Activated CD8-positive, alpha-beta T cell treated with anti-CD3 and anti-CD28 coated beads for 36 hours (primary cell): ENCODE results near the gene TAOK2. TPM values are rescaled to one million over a fixed set of nuclear protein-coding genes. Genes with fewer than 3 reads are reported as not detected.

Source experiments
- ATAC-seq: fragments of 200-7000 bp; cut with Tn5 transposase; one replicate; pipeline ENCODE4 v1.10.0; 2021; ENCODE audit warnings: mild to moderate bottlenecking, moderate library complexity
- CTCF ChIA-PET: fragments of 350-600 bp; sonication (Branson Sonifier 250); formaldehyde crosslinking; loops from one replicate; lab custom pipeline; 2021; ENCODE audit warnings: antibody characterized with exemption; lab: Charles Lee
- POLR2A ChIA-PET: fragments of 350-600 bp; sonication (Branson Sonifier 250); formaldehyde crosslinking; loops from one replicate; lab custom pipeline; 2021; ENCODE audit warnings: antibody characterized with exemption; lab: Charles Lee
- DNase-seq: peaks from one replicate; pipeline ENCODE4 v3.0.0-alpha.2; 2020
- H3K27ac Mint-ChIP-seq: one replicate; pipeline ENCODE4 v1.8.0; 2021; ENCODE audit warnings: mild to moderate bottlenecking, mixed read lengths
- H3K27me3 Mint-ChIP-seq: one replicate; pipeline ENCODE4 v1.8.0; 2021; ENCODE audit warnings: mixed read lengths
- H3K36me3 Mint-ChIP-seq: one replicate; pipeline ENCODE4 v1.8.0; 2021; ENCODE audit warnings: low read depth, mixed read lengths
- H3K4me1 Mint-ChIP-seq: one replicate; pipeline ENCODE4 v1.8.0; 2021; ENCODE audit warnings: low read depth, mixed read lengths
- H3K4me3 Mint-ChIP-seq: one replicate; pipeline ENCODE4 v1.8.0; 2021; ENCODE audit warnings: mild to moderate bottlenecking, moderate library complexity, mixed read lengths
- H3K9me3 Mint-ChIP-seq: one replicate; pipeline ENCODE4 v1.8.0; 2021; ENCODE audit warnings: mixed read lengths
- intact Hi-C: fragments of 100-400 bp; cut with micrococcal nuclease; formaldehyde crosslinking; loops from one replicate; pipeline ENCODE4 v1.10.0; 2022
- total RNA-seq, 2 experiments: library from RNA; stranded (reverse); gene quantifications; one replicate each; pipeline ENCODE4 v1.2.3, GENCODE V29; 2021
- TF ChIP-seq, protein P1 (sequence below): fragments of 200-600 bp; IDR thresholded peaks from one replicate; pipeline ENCODE4 v1.8.0; 2022; ENCODE audit warnings: antibody characterized with exemption, mild to moderate bottlenecking

TAOK2 gene
- total RNA-seq, 2 experiments from 2014 or later: 25.0 to 25.9 TPM

DNA sequence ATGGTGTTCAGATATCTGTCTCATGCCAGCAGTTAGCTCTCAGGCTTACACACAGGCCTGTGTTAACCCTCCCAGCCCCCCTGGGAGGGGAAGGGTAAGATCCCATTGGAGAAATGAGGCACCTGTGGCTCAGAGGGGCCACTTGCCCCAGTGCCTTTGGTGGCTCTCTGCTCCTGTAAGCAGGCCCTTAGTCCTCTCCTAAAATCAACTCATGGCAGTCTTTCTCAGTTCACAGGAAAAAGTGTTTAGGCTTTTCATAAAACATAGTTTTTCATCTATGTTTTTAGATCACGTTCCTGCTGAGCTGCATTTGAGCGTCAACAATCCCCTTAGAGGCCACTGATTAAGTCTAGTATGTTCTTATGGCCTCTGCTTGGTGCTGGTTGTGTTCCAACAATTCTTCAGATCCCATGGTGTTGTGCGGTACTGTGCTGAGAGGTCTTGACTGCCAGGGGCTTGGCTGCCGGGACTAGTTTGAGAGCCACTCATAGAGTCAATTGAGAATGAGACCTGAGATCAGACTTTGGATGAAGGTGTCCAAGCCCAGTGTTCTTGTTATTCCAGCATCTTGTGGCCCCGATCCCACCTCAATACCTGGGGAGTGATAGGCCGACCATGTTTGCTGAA is 10.6 kb downstream of the TAOK2 start:
- Mint-ChIP-seq H3K4me1 (no peaks in the 10 kb centered on the region), H3K27me3 (no peaks in the 10 kb centered on the region), H3K9me3 (no peaks in the 10 kb centered on the region), H3K36me3 (peaks cover 41% of the 10 kb centered on the region), H3K27ac (no peak overlapping the region), H3K4me3 (no peak overlapping the region)
- intact Hi-C loops: no loop called here
- DNase-seq (no peak), ATAC-seq (no peak)
- ChIA-PET CTCF (no interaction called here), POLR2A (interaction anchor here (0.6 to 4.8 kb wide), 3 partner anchors 11 to 573 kb away, joined by 4 to 21 read pairs (median 4); partner anchors contain the start of genes HIRIP3, INO80E and TMEM219)
- TF ChIP-seq, protein P1, sequence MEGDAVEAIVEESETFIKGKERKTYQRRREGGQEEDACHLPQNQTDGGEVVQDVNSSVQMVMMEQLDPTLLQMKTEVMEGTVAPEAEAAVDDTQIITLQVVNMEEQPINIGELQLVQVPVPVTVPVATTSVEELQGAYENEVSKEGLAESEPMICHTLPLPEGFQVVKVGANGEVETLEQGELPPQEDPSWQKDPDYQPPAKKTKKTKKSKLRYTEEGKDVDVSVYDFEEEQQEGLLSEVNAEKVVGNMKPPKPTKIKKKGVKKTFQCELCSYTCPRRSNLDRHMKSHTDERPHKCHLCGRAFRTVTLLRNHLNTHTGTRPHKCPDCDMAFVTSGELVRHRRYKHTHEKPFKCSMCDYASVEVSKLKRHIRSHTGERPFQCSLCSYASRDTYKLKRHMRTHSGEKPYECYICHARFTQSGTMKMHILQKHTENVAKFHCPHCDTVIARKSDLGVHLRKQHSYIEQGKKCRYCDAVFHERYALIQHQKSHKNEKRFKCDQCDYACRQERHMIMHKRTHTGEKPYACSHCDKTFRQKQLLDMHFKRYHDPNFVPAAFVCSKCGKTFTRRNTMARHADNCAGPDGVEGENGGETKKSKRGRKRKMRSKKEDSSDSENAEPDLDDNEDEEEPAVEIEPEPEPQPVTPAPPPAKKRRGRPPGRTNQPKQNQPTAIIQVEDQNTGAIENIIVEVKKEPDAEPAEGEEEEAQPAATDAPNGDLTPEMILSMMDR: no peak

DNA sequence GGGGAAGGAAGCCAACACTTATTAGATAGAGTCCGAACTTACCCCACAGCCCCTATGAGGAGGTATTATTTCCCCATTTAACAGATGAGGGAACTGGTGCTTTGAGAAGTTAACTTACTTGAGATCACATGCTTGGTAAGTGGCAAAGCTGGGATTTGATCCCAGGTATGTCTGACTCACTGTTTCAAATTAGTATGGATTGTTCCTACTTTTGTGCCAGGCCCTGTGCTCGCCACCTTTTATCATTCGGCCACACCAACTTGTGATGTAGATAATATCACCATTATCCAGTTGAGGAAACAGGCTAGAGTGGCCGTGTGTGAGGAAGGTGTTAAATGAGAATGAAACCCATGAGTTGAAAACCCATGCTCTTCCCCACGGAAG is 11.1 kb downstream of the TAOK2 start:
- TF ChIP-seq, protein P1: no peak
- ATAC-seq: no peak
- intact Hi-C loops: no loop called here
- Mint-ChIP-seq H3K27ac (no peak overlapping the region), H3K27me3 (no peaks in the 10 kb centered on the region), H3K9me3 (no peaks in the 10 kb centered on the region), H3K36me3 (peaks cover 36% of the 10 kb centered on the region), H3K4me1 (no peaks in the 10 kb centered on the region), H3K4me3 (no peak overlapping the region)
- ChIA-PET CTCF (interaction anchor here (1.4 kb wide), 1 partner anchor 25 kb away, joined by 4 read pairs; no protein-coding TSS in a partner anchor), POLR2A (interaction anchor here (1.7 to 3.0 kb wide), 2 partner anchors 11 to 23 kb away, joined by 4 to 17 read pairs; partner anchors contain the start of genes HIRIP3, INO80E and TMEM219)
- no peak for DNase-seq

DNA sequence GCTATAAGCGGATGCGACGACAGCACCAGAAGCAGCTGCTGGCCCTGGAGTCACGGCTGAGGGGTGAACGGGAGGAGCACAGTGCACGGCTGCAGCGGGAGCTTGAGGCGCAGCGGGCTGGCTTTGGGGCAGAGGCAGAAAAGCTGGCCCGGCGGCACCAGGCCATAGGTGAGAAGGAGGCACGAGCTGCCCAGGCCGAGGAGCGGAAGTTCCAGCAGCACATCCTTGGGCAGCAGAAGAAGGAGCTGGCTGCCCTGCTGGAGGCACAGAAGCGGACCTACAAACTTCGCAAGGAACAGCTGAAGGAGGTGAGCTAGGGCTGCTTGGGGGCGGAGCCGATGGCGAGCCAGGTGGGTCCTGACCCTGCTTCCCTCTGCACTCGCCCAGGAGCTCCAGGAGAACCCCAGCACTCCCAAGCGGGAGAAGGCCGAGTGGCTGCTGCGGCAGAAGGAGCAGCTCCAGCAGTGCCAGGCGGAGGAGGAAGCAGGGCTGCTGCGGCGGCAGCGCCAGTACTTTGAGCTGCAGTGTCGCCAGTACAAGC is 11.7 kb downstream of the TAOK2 start:
- DNase-seq (no peak), ATAC-seq (no peak)
- H3K9me3 Mint-ChIP-seq: no peaks in the 10 kb centered on the region
- ChIA-PET CTCF (interaction anchor here (1.0 to 1.4 kb wide), 3 partner anchors 11 to 47 kb away, joined by 3 to 5 read pairs (median 4); no protein-coding TSS in a partner anchor), POLR2A (interaction anchor here (0.7 to 3.0 kb wide), 4 partner anchors 10 to 58 kb away, joined by 3 to 17 read pairs (median 4); partner anchors contain the start of genes HIRIP3, INO80E and TMEM219)
- H3K27me3 Mint-ChIP-seq: no peaks in the 10 kb centered on the region
- no peak overlapping the region for H3K27ac Mint-ChIP-seq
- TF ChIP-seq, protein P1: no peak
- intact Hi-C loops: no loop called here
- no peaks in the 10 kb centered on the region for H3K4me1 Mint-ChIP-seq
- peaks cover 35% of the 10 kb centered on the region for H3K36me3 Mint-ChIP-seq
- H3K4me3 Mint-ChIP-seq: no peak overlapping the region

DNA sequence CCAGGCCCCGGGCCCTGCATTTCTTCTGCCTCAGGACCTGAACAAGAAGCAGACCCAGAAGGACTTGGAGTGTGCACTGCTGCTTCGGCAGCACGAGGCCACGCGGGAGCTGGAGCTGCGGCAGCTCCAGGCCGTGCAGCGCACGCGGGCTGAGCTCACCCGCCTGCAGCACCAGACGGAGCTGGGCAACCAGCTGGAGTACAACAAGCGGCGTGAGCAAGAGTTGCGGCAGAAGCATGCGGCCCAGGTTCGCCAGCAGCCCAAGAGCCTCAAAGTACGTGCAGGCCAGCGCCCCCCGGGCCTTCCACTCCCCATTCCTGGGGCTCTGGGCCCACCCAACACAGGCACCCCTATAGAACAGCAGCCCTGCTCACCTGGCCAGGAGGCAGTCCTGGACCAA is 12.6 kb downstream of the TAOK2 start:
- H3K4me3 Mint-ChIP-seq: no peak overlapping the region
- DNase-seq (no peak), ATAC-seq (no peak)
- ChIA-PET POLR2A (interaction anchor here (0.8 to 3.0 kb wide), 2 partner anchors 10 to 59 kb away, joined by 3 to 17 read pairs; partner anchors contain the start of genes HIRIP3 and INO80E), CTCF (interaction anchor here (1.0 to 1.4 kb wide), 3 partner anchors 12 to 46 kb away, joined by 3 to 5 read pairs (median 4); no protein-coding TSS in a partner anchor)
- intact Hi-C loops: no loop called here
- no peaks in the 10 kb centered on the region for H3K9me3 Mint-ChIP-seq
- no peaks in the 10 kb centered on the region for H3K27me3 Mint-ChIP-seq
- TF ChIP-seq, protein P1: no peak
- no peak overlapping the region for H3K27ac Mint-ChIP-seq
- H3K4me1 Mint-ChIP-seq: no peaks in the 10 kb centered on the region
- H3K36me3 Mint-ChIP-seq: peaks cover 34% of the 10 kb centered on the region
